C4-2B (cell line): ENCODE measurements around the gene FUBP3.

Experiments
- H3K27ac ChIP-seq: fragments of 450-650 bp; 2 replicates; pipeline ENCODE4 v1.5.1; 2017
- ZFX ChIP-seq: fragments of 450-650 bp; IDR thresholded peaks from 2 replicates; pipeline ENCODE4 v1.6.1; 2017
- TF ChIP-seq, protein P1 (sequence below): fragments of 450-650 bp; conservative IDR thresholded peaks from 2 replicates; pipeline ENCODE4 v1.5.1; 2017; ENCODE audit warnings: mild to moderate bottlenecking

Gene FUBP3

DNA sequence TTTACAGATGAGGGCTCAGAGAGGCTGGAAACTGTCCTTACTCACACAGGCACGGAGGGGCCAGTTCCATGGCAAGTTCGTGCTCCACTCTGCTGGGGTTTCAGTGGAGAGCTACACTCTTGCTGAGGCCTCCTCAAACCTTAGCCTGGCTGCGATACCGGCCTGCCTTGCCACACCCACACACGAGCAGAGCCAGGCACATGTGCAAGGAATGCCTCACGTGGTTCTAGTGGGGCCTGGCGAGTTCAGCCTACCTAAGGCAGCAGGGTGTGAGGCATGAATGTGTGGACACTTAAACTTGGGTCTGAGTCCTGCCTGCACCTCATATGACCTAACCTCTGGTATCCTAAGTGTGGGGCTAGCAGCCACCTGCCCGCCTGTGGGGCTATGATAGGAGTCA is 63.5 kb downstream of the FUBP3 start:
- H3K27ac ChIP-seq, result no peak overlapping the region
- no peak for TF ChIP-seq ZFX
- TF ChIP-seq, protein P1, sequence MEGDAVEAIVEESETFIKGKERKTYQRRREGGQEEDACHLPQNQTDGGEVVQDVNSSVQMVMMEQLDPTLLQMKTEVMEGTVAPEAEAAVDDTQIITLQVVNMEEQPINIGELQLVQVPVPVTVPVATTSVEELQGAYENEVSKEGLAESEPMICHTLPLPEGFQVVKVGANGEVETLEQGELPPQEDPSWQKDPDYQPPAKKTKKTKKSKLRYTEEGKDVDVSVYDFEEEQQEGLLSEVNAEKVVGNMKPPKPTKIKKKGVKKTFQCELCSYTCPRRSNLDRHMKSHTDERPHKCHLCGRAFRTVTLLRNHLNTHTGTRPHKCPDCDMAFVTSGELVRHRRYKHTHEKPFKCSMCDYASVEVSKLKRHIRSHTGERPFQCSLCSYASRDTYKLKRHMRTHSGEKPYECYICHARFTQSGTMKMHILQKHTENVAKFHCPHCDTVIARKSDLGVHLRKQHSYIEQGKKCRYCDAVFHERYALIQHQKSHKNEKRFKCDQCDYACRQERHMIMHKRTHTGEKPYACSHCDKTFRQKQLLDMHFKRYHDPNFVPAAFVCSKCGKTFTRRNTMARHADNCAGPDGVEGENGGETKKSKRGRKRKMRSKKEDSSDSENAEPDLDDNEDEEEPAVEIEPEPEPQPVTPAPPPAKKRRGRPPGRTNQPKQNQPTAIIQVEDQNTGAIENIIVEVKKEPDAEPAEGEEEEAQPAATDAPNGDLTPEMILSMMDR, result no peak

DNA sequence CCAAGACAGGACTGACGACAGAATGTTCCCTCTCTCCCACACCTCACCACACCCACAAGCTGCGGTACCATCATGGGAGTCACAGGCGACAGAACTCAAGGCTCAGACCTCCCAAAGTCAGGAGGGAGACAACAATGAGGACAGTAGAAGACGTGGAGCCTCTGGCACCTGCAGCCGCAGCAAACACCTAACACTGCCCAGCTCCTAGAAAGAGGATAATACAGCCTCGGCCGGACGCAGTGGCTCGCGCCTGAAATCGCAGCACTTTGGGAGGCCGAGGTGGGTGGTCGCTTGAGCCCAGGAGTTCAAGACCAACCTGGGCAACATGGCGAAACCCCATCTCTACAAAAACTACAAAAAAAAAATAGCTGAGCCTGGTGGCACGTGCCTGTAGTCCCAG is 71.8 kb downstream of the FUBP3 start:
- no peak for TF ChIP-seq ZFX
- TF ChIP-seq, protein P1, result no peak
- H3K27ac ChIP-seq, result no peak overlapping the region

DNA sequence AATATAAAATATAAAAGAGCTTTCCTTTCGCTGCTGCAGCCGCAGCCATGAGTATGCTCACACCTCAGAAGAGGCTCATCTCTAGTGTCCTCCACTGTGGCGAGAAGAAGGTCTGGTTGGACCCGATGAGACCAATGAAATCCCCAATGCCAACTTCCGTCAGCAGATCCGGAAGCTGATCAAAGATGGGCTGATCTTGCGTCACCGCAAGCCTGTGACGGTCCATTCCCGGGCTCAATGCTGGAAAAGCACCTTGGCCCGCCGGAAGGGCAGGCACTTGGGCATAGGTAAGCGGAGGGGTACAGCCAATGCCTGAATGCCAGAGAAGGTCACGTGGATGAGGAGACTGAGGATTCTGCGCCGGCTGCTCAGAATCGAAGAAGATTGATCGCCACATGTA is 72.4 kb downstream of the FUBP3 start:
- TF ChIP-seq ZFX, result no peak
- TF ChIP-seq, protein P1, result no peak
- H3K27ac ChIP-seq, result no peak overlapping the region

DNA sequence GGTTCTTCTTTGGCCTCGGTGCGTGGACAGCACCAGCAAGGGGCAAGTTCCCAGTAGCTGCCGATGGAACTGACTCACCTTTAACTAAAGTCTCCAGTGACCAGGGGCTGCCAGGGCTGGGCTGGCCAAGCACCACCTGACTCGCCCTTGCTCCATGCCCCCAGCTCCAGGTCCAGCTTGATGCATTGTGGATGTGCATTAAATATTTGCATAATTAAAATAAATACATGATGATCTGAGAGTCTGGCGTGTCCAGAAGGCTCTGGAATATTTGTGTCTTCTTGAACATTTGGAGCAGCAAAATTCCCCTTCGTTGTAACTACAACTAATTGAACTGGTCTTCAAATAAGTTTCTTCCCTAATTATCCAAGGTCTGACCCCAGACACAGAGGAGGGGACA is 75.5 kb downstream of the FUBP3 start:
- no peak overlapping the region for H3K27ac ChIP-seq
- TF ChIP-seq ZFX, result no peak
- TF ChIP-seq, protein P1, result no peak

DNA sequence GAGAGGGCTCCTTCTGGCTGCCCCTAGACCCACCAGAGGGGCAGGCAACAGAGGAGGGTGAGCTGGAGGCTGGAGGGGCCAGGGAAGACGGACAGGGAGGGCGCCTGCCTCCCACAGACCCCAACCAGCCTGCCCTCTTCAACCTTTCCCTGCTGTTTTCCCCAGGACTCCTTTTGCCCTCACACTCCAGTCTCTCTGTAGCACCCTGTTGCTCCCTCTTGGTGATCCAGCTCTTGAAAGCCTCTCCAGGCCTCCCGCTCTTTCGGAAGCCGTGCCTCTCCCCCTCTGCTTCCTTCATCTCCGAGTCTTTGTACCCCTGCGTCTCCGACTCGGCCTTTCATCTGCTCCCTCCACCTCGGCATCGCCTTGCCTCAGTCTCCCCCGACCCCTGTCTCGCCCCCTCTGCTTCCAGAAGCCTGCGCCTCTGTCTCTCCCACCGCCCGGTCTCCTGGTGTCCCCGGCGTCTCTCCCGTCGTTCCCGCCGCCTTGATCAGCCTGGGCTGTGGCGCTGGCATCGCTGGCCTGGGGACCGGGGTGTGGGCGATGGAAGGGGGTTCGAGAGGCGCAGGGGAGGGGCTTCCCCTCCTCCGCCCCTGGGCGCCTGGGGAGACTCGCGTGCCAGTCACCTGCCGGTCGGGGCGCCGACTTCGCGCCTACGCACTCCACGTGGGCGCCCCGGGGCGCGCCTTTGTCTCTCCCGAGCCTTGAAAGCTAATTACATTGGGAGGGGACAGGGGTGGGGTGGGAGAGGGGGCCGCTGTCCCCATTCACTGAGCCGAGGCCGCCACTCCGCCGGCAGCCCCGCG is 79.7 kb downstream of the FUBP3 start:
- TF ChIP-seq, protein P1, result no peak
- TF ChIP-seq ZFX, result no peak

DNA sequence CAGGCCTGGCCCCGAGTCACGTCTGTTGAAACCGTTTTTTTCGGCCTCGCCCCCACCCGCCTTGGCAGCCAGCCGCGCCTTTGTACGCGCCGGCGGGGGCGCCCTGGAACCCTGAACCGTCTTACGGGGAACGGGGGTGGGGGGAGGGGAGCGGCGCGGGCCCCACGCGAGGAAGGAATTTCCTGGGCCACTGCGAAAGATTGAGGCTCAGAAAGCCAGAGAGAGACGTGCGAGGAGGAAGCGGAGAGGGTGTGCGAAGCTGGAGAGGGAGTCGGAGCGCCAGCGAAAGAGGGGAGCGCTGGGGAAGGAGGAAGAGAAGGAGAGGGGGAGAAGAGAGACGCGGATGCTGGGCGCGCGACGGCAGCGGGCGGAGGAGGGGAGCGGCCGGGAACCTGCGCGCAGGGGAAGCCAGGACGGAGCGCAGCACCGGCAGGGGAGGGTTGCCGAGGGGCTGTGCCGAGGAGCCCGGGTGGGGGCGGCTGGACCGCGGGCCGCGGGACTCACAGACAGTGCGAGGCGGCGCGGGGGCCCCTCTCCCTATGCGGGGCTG is 80.4 kb downstream of the FUBP3 start:
- H3K27ac ChIP-seq, result no peak overlapping the region
- TF ChIP-seq, protein P1, result no peak
- no peak for TF ChIP-seq ZFX

More for the DNA sequence above, 79.7 kb downstream of the FUBP3 start:
- H3K27ac ChIP-seq, result no peak overlapping the region

DNA sequence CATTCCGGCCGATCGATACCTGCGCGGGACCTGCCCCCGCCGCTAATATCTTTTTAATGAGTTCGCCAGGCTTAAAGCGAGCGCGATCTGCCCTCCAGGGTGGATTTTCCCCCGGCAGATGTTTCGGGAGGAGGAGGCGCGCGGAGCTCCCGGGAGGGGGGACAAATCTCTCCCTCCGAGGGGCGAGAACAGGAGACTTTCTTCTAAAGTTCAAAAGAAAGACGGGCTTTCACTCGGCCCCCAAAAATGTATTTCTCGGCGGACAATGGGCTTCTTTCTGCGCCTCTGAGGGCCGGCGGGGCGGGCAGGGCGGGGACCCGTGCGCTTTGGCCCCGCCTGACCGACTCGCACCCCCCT is 80.9 kb downstream of the FUBP3 start:
- no peak overlapping the region for H3K27ac ChIP-seq
- no peak for TF ChIP-seq ZFX
- TF ChIP-seq, protein P1, result no peak
